ENCODE data around the gene MB. TPM values are rescaled to one million over a fixed set of nuclear protein-coding genes. Genes with fewer than 3 reads are reported as not detected.
"Not testable (repeated sequence)": the region's sequence is repeated elsewhere in the genome, so short reads cannot be mapped to it uniquely, and the experiment has no call there.

Gene MB
- 21.4 TPM for total RNA-seq

- no peak for DNase-seq
Measured at GRCh38 chr22:35617137-35617755, at the start of gene MB. TSS of gene MB (minus strand) at chr22:35617329. CDS start at chr22:35617257, 72 bp downstream.

GRCh38 chr22:35666699-35667098 is 49.6 kb upstream of the MB start:
- not testable (repeated sequence) for DNase-seq

- no peak for DNase-seq
Measured at GRCh38 chr22:35664955-35665587, 47.9 kb upstream of the MB start.

GRCh38 chr22:35663371-35663770 is 46.2 kb upstream of the MB start:
- DNase-seq: no peak

GRCh38 chr22:35662914-35663313 is 45.8 kb upstream of the MB start:
- DNase-seq: no peak

- DNase-seq: no peak
Measured at GRCh38 chr22:35661464-35661863, 44.3 kb upstream of the MB start.

- peak; percentile 15 for DNase-seq
Measured at GRCh38 chr22:35660291-35661127, 43.4 kb upstream of the MB start.

GRCh38 chr22:35657571-35658312 is 40.6 kb upstream of the MB start:
- DNase-seq: no peak

- DNase-seq: no peak
Measured at GRCh38 chr22:35656284-35656752, 39.2 kb upstream of the MB start.

GRCh38 chr22:35653824-35654223 is 36.7 kb upstream of the MB start:
- DNase-seq: no peak

- no peak for DNase-seq
Measured at GRCh38 chr22:35651085-35651484, 34.0 kb upstream of the MB start.

GRCh38 chr22:35649636-35650250 is 32.6 kb upstream of the MB start:
- no peak for DNase-seq

- no peak for DNase-seq
Measured at GRCh38 chr22:35649026-35649553, 32.0 kb upstream of the MB start.

- peak; percentile 79 for DNase-seq
Measured at GRCh38 chr22:35648066-35649025, 31.2 kb upstream of the MB start, which contains the start of gene APOL6. TSS of gene APOL6 (plus strand) at chr22:35648446. CDS start at chr22:35656426, 7,980 bp downstream.

GRCh38 chr22:35645646-35646045 is 28.5 kb upstream of the MB start:
- DNase-seq: no peak

- DNase-seq: no peak
Measured at GRCh38 chr22:35643991-35644390, 26.9 kb upstream of the MB start.

GRCh38 chr22:35642305-35642741 is 25.2 kb upstream of the MB start:
- no peak for DNase-seq

GRCh38 chr22:35641494-35642120 is 24.5 kb upstream of the MB start:
- no peak for DNase-seq

- peak; percentile 88 for DNase-seq
Measured at GRCh38 chr22:35638410-35638809, 21.3 kb upstream of the MB start.

GRCh38 chr22:35638001-35638400 is 20.9 kb upstream of the MB start:
- DNase-seq: peak; percentile 72
